HG03558 (cell line): Measurements from ENCODE around the gene ALG1.

ENCODE experiments used
- ATAC-seq: cut with Tn5 transposase; IDR thresholded peaks from one replicate; pipeline ENCODE4 v1.9.1; 2021; ENCODE audit warnings: moderate number of reproducible peaks; ENCODE audit not compliant: unreplicated experiment; ENCODE audit errors: extremely low read depth

The ALG1 gene

GRCh38 chr16:5071681-5072333 is at the start of gene ALG1:
ALG1 (plus strand) TSS chr16:5071843; CDS start chr16:5071850, 7 bp downstream.
- peak; percentile 74 for ATAC-seq

- ATAC-seq, result no peak
Observed at GRCh38 chr16:5022521-5022920, 49.1 kb upstream of the ALG1 start.

- no peak for ATAC-seq
Observed at GRCh38 chr16:5024632-5025031, 47.0 kb upstream of the ALG1 start.

GRCh38 chr16:5025171-5025632 is 46.4 kb upstream of the ALG1 start:
- ATAC-seq, result no peak

GRCh38 chr16:5026664-5027063 is 45.0 kb upstream of the ALG1 start:
- ATAC-seq, result no peak

GRCh38 chr16:5027086-5027485 is 44.6 kb upstream of the ALG1 start:
- ATAC-seq, result no peak

- ATAC-seq, result no peak
Observed at GRCh38 chr16:5027575-5028235, 43.9 kb upstream of the ALG1 start.

- no peak for ATAC-seq
Observed at GRCh38 chr16:5028950-5029475, 42.6 kb upstream of the ALG1 start.

- ATAC-seq, result no peak
Observed at GRCh38 chr16:5030251-5030870, 41.3 kb upstream of the ALG1 start.

- no peak for ATAC-seq
Observed at GRCh38 chr16:5031601-5032000, 40.0 kb upstream of the ALG1 start.

GRCh38 chr16:5032748-5033167 is 38.9 kb upstream of the ALG1 start:
- no peak for ATAC-seq

GRCh38 chr16:5033256-5034166 is 38.1 kb upstream of the ALG1 start, which contains the start of gene NAGPA:
NAGPA (minus strand) TSS chr16:5033935; CDS start chr16:5033914, 21 bp downstream.
- ATAC-seq, result no peak

GRCh38 chr16:5034167-5034523 is 37.5 kb upstream of the ALG1 start:
- ATAC-seq, result no peak

GRCh38 chr16:5035909-5036227 is 35.8 kb upstream of the ALG1 start:
- ATAC-seq, result no peak

- no peak for ATAC-seq
Observed at GRCh38 chr16:5036228-5037156, 35.2 kb upstream of the ALG1 start.

GRCh38 chr16:5040451-5040850 is 31.2 kb upstream of the ALG1 start:
- ATAC-seq, result no peak

- ATAC-seq, result peak; percentile 57
Observed at GRCh38 chr16:5041600-5042133, 30.0 kb upstream of the ALG1 start.

GRCh38 chr16:5042574-5043171 is 29.0 kb upstream of the ALG1 start:
- no peak for ATAC-seq
